NB4 (cell line): ENCODE results near the gene SLIT1.

Source experiments
- DNase-seq: peaks from one replicate; pipeline ENCODE4 v3.0.0; 2010; ENCODE audit warnings: low read depth
- H3K4me3 ChIP-seq: one replicate; pipeline ENCODE4 v1.5.1; 2011; ENCODE audit warnings: mild to moderate bottlenecking, low read depth, low read length, moderate library complexity
- MAX ChIP-seq: IDR thresholded peaks from 2 replicates; pipeline ENCODE4 v1.6.1; 2011; ENCODE audit warnings: low read depth, low read length
- MYC ChIP-seq: IDR thresholded peaks from 2 replicates; pipeline ENCODE4 v1.6.1; 2011; ENCODE audit warnings: low read depth, low read length
- POLR2A ChIP-seq: IDR thresholded peaks from 2 replicates; pipeline ENCODE4 v1.6.1; 2011; ENCODE audit warnings: mild to moderate bottlenecking; ENCODE audit not compliant: insufficient read length; ENCODE audit errors: extremely low read depth
- TF ChIP-seq, protein P1 (sequence below): IDR thresholded peaks from one replicate; pipeline ENCODE4 v1.5.1; 2012; ENCODE audit warnings: low read depth, low read length

Gene SLIT1

DNA sequence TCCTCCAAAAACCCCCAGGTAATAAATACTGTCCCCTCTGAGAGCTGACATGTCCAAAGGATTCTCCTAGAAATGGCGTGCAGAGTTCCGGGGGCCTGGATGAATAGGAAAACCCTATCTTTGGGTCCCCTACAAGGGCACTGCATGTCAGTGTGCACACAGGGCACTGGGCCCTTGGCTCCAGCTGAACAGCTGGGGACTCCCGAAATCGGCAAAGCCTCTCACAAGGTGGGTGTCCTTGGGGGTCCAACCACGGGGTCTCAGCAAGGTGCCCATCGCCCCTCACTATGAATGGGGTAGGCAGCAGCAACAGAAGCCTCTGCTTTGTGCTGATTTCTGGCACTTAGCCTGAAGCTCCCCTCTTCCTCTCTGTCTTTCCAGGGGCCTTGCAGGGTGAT is 46.1 kb downstream of the SLIT1 start:
- no peak overlapping the region for H3K4me3 ChIP-seq
- TF ChIP-seq MAX (no peak), MYC (no peak), POLR2A (no peak)
- TF ChIP-seq, protein P1, sequence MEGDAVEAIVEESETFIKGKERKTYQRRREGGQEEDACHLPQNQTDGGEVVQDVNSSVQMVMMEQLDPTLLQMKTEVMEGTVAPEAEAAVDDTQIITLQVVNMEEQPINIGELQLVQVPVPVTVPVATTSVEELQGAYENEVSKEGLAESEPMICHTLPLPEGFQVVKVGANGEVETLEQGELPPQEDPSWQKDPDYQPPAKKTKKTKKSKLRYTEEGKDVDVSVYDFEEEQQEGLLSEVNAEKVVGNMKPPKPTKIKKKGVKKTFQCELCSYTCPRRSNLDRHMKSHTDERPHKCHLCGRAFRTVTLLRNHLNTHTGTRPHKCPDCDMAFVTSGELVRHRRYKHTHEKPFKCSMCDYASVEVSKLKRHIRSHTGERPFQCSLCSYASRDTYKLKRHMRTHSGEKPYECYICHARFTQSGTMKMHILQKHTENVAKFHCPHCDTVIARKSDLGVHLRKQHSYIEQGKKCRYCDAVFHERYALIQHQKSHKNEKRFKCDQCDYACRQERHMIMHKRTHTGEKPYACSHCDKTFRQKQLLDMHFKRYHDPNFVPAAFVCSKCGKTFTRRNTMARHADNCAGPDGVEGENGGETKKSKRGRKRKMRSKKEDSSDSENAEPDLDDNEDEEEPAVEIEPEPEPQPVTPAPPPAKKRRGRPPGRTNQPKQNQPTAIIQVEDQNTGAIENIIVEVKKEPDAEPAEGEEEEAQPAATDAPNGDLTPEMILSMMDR = no peak
- no peak for DNase-seq

DNA sequence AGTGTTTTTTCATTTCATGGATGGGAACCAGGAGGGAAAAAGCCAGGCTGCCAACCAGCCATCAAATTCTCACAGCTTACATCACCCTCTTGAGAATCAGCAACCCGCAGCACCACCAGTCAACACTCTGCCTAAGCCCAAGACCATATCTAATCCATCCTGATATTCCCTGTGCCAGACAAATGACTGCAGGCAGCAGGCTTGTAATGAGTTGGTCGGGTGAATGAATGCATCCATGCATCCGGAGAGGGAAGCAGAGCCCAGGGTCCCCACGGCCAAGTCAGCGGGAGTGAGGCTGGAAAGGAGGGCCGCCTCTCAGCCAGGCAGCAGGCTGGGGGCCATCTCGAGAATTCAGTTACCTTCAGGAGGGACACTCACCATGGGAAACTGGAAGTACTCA is 46.9 kb downstream of the SLIT1 start:
- no peak overlapping the region for H3K4me3 ChIP-seq
- TF ChIP-seq MAX (no peak), POLR2A (no peak), MYC (no peak)
- TF ChIP-seq, protein P1 = no peak
- no peak for DNase-seq

- TF ChIP-seq MYC = no peak
- TF ChIP-seq MAX = no peak
- TF ChIP-seq, protein P1 = peak; percentile 41
- no peak for TF ChIP-seq POLR2A
- DNase-seq = no peak
- H3K4me3 ChIP-seq = no peak overlapping the region
Observed at GRCh38 chr10:97138174-97138573, 47.6 kb downstream of the SLIT1 start.

GRCh38 chr10:97136756-97137155 is 49.0 kb downstream of the SLIT1 start:
- no peak for DNase-seq
- TF ChIP-seq, protein P1 = no peak
- no peak for TF ChIP-seq MYC
- no peak overlapping the region for H3K4me3 ChIP-seq

DNA sequence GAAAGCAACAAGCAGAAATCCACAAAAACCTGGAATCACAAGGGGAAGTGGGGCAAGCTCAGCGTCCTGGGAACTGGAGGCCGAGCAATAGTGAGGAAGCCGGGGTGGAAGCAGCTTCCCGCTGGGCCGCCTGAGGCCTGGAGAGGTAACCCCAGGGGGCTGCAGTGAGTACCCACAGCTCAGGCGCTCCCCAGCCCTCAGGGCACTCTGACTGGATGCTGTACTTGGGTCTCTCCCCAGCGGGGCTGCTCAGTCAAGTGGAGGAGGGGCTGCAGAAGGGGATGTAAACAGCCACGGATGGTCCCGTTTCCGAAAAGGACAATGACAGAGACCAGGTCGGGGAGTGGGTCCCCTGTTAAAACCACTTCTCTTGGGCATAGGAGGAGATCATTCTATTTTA is 50.3 kb downstream of the SLIT1 start:
- no peak overlapping the region for H3K4me3 ChIP-seq
- no peak for DNase-seq
- TF ChIP-seq MYC = no peak
- TF ChIP-seq, protein P1 = no peak
- TF ChIP-seq MAX = no peak
- TF ChIP-seq POLR2A = no peak

DNA sequence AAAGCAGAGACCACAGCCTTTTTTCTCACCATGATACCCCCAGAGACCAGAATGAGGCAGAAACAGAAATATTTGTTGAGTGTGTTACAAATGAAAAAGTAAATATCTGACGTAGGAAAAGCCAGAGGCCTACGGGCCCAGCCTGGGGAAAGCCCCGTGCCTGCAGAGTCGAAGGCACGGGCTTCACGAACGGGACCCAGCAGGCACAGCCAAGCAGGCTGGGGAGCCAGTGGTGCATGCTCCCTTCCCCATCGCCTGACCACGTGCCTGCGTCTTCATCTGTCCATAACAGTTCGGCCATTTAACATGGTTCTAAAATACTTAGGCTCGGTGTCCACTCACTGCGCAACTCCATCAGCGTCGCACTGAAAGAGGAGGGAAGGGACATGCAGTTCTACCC is 50.8 kb downstream of the SLIT1 start:
- TF ChIP-seq POLR2A (no peak), MAX (no peak), MYC (no peak)
- TF ChIP-seq, protein P1 = no peak
- H3K4me3 ChIP-seq = no peak overlapping the region
- no peak for DNase-seq
